ENCODE measurements around the gene TTN. TPM values are rescaled to one million over a fixed set of nuclear protein-coding genes. Genes with fewer than 3 reads are reported as not detected.
A peak's percentile ranks its signal among the peaks of the same experiment; 100 is the strongest.

The TTN gene
- total RNA-seq, 4 donors from 2014 or later: 0.19 to 3.1 (median 1.7) TPM

- WGBS, 2 donors: 56 to 79% methylated on average over 2 of the region's 2 CpGs
- Histone ChIP-seq H3K36me3 (no peaks in the 10 kb centered on the region), H3K4me1 (no peaks in the 10 kb centered on the region), H3K4me3 (no peak overlapping the region), H3K27ac (no peak overlapping the region), H3K27me3 (no peaks in the 10 kb centered on the region), H3K9me3 (no peaks in the 10 kb centered on the region)
- DNase-seq: no peak
- no peak for TF ChIP-seq CTCF (IDR thresholded peaks at IDR 0.05)
- TF ChIP-seq POLR2A (IDR thresholded peaks at IDR 0.05): no peak
- intact Hi-C loops (cut with DNase I): no loop called here
Measured at GRCh38 chr2:178805457-178805856, 1.8 kb downstream of the TTN start.

- 58 to 78% methylated on average over 3 of the region's 3 CpGs for WGBS, 2 donors
- peak in 5 of 6 experiments; percentile 17 to 50 (median 35) for TF ChIP-seq CTCF (IDR thresholded peaks at IDR 0.05)
- no peak for TF ChIP-seq POLR2A (IDR thresholded peaks at IDR 0.05)
- H3K4me3 ChIP-seq: no peak overlapping the region
- no peak for DNase-seq
- H3K27me3 ChIP-seq: no peaks in the 10 kb centered on the region
- H3K36me3 ChIP-seq: no peaks in the 10 kb centered on the region
- H3K4me1 ChIP-seq: no peaks in the 10 kb centered on the region
- intact Hi-C loops (cut with DNase I): no loop called here
- H3K27ac ChIP-seq: no peak overlapping the region
- H3K9me3 ChIP-seq: no peaks in the 10 kb centered on the region
Measured at GRCh38 chr2:178804791-178805190, 2.4 kb downstream of the TTN start.

- no peaks in the 10 kb centered on the region for H3K27me3 ChIP-seq
- H3K27ac ChIP-seq: no peak overlapping the region
- TF ChIP-seq CTCF (IDR thresholded peaks at IDR 0.05): no peak
- TF ChIP-seq POLR2A (IDR thresholded peaks at IDR 0.05): no peak
- H3K9me3 ChIP-seq: no peaks in the 10 kb centered on the region
- H3K4me1 ChIP-seq: no peaks in the 10 kb centered on the region
- no peak for DNase-seq
- intact Hi-C loops (cut with DNase I): no loop called here
- H3K4me3 ChIP-seq: no peak overlapping the region
- 83 to 84% methylated on average over 7 of the region's 7 CpGs for WGBS, 2 donors
- no peaks in the 10 kb centered on the region for H3K36me3 ChIP-seq
Measured at GRCh38 chr2:178800510-178800909, 6.7 kb downstream of the TTN start.

GRCh38 chr2:178799305-178799704 is 7.9 kb downstream of the TTN start:
- TF ChIP-seq POLR2A (IDR thresholded peaks at IDR 0.05): no peak
- Histone ChIP-seq H3K27ac (no peak overlapping the region), H3K4me1 (no peaks in the 10 kb centered on the region), H3K4me3 (no peak overlapping the region), H3K27me3 (no peaks in the 10 kb centered on the region), H3K9me3 (no peaks in the 10 kb centered on the region), H3K36me3 (no peaks in the 10 kb centered on the region)
- 89 to 97% methylated on average over 11 to 13 of the region's 19 CpGs for WGBS, 2 donors
- DNase-seq: no peak
- intact Hi-C loops (cut with DNase I): loop anchor here (5.0 kb wide), 1 partner anchor 113 kb away; no protein-coding TSS in a partner anchor

GRCh38 chr2:178796079-178796677 is 11.0 kb downstream of the TTN start:
- WGBS, 2 donors: 84 to 89% methylated on average over 2 of the region's 2 CpGs

More at GRCh38 chr2:178796079-178796677, 11.0 kb downstream of the TTN start:
- intact Hi-C loops (cut with DNase I): loop anchor here (5.0 kb wide), 1 partner anchor 116 kb away; no protein-coding TSS in a partner anchor
- no peak for DNase-seq
- Histone ChIP-seq H3K27ac (no peak overlapping the region), H3K4me3 (no peak overlapping the region), H3K27me3 (no peaks in the 10 kb centered on the region), H3K36me3 (no peaks in the 10 kb centered on the region), H3K4me1 (no peaks in the 10 kb centered on the region), H3K9me3 (no peaks in the 10 kb centered on the region)
- TF ChIP-seq POLR2A (IDR thresholded peaks at IDR 0.05) (no peak), CTCF (IDR thresholded peaks at IDR 0.05) (peak in 4 of 6 experiments; percentile 35 to 66 (median 52))

Measured in esophagus squamous epithelium (tissue), 5 donors.